CD14-positive monocyte (primary cell): ENCODE results near the gene VDAC1. TPM values are rescaled to one million over a fixed set of nuclear protein-coding genes. Genes with fewer than 3 reads are reported as not detected.

ENCODE experiments used
- DNase-seq, 3 donors: peaks; one replicate each; pipeline ENCODE4 v3.0.0-alpha.2; 2011 to 2022
- H2AFZ ChIP-seq: 2 replicates; pipeline ENCODE4 v1.6.0; 2012; ENCODE audit warnings: mild to moderate bottlenecking, low read depth, low read length, inconsistent platforms; ENCODE audit not compliant: insufficient read depth, poor library complexity, severe bottlenecking
- H3K27ac ChIP-seq, 2 donors: 1 replicate in 1 of 2; 2 replicates in 1 of 2; pipeline ENCODE4 v1.5.1; 2012 to 2013; ENCODE audit warnings: low read length in 2 of 2, control low read depth in 1 of 2, inconsistent platforms in 1 of 2, low read depth in 1 of 2, mild to moderate bottlenecking in 1 of 2
- H3K27me3 ChIP-seq, 2 donors: one replicate each; pipeline versions ENCODE4 v1.6.0 to v1.6.1; 2011 to 2013; ENCODE audit warnings: low read length in 2 of 2; ENCODE audit not compliant: control insufficient read depth in 2 of 2, insufficient read depth in 2 of 2
- H3K36me3 ChIP-seq, 2 donors: replicated peaks in 1 of 2; 1 replicate in 1 of 2; 2 replicates in 1 of 2; pipeline versions ENCODE4 v1.5.1 to v1.6.1; 2012 to 2013; ENCODE audit warnings: low read length in 2 of 2, control low read depth in 1 of 2, inconsistent platforms in 1 of 2, mild to moderate bottlenecking in 1 of 2; ENCODE audit not compliant: insufficient read depth in 2 of 2, control insufficient read depth in 1 of 2
- H3K4me1 ChIP-seq, 2 donors: 1 replicate in 1 of 2; 2 replicates in 1 of 2; pipeline versions ENCODE4 v1.5.1 to v1.6.1; 2012 to 2013; ENCODE audit warnings: low read length in 2 of 2, control low read depth in 1 of 2, inconsistent platforms in 1 of 2, mild to moderate bottlenecking in 1 of 2, moderate library complexity in 1 of 2; ENCODE audit not compliant: insufficient read depth in 2 of 2, control insufficient read depth in 1 of 2
- H3K4me2 ChIP-seq: replicated peaks from 2 replicates; pipeline ENCODE3; 2012; ENCODE audit warnings: low read length, moderate library complexity, mild to moderate bottlenecking; ENCODE audit not compliant: poor library complexity, severe bottlenecking; ENCODE audit errors: extremely low read depth
- H3K4me3 ChIP-seq, 3 experiments: fragments of 200-600 bp in 1 of 3; sonication (generic) in 1 of 3; replicated peaks in 1 of 3; 1 replicate in 2 of 3; 2 replicates in 1 of 3; pipeline ENCODE4 v1.5.1; 2011 to 2013; ENCODE audit warnings: low read length in 3 of 3, mild to moderate bottlenecking in 3 of 3, control low read depth in 2 of 3, low read depth in 2 of 3, inconsistent platforms in 1 of 3, moderate library complexity in 1 of 3
- H3K79me2 ChIP-seq: 2 replicates; pipeline ENCODE4 v1.6.0; 2012; ENCODE audit warnings: mild to moderate bottlenecking, control low read depth, inconsistent platforms, low read length, moderate library complexity; ENCODE audit not compliant: insufficient read depth
- H3K9ac ChIP-seq: 2 replicates; pipeline ENCODE4 v1.6.0; 2017; ENCODE audit warnings: low read length, mild to moderate bottlenecking; ENCODE audit not compliant: insufficient read depth, poor library complexity, severe bottlenecking
- H3K9me3 ChIP-seq, 2 donors: replicated peaks in 1 of 2; 1 replicate in 1 of 2; 2 replicates in 1 of 2; pipeline versions ENCODE4 v1.5.1 to v1.6.1; 2012 to 2013; ENCODE audit warnings: low read length in 2 of 2, control low read depth in 1 of 2; ENCODE audit not compliant: control insufficient read depth in 1 of 2, insufficient read depth in 1 of 2
- H4K20me1 ChIP-seq: 2 replicates; pipeline ENCODE4 v1.6.0; 2012; ENCODE audit warnings: mild to moderate bottlenecking, low read length, control low read depth, moderate library complexity; ENCODE audit not compliant: insufficient read depth
- H3K27ac Mint-ChIP-seq, 7 donors: one replicate each; pipeline ENCODE4 v1.8.0; 2020; ENCODE audit warnings: mild to moderate bottlenecking in 7 of 7, mixed read lengths in 7 of 7, moderate library complexity in 6 of 7, inconsistent platforms in 2 of 7
- H3K27me3 Mint-ChIP-seq, 3 donors: one replicate each; pipeline ENCODE4 v1.8.0; 2021 to 2022; ENCODE audit warnings: low read depth in 3 of 3, mild to moderate bottlenecking in 3 of 3, mixed read lengths in 3 of 3, moderate library complexity in 3 of 3, inconsistent platforms in 1 of 3
- H3K36me3 Mint-ChIP-seq, 2 donors: one replicate each; pipeline ENCODE4 v1.8.0; 2020; ENCODE audit warnings: mixed read lengths in 2 of 2, inconsistent platforms in 1 of 2, mild to moderate bottlenecking in 1 of 2
- H3K4me1 Mint-ChIP-seq: one replicate; pipeline ENCODE4 v1.8.0; 2020; ENCODE audit warnings: mild to moderate bottlenecking, mixed read lengths
- H3K4me3 Mint-ChIP-seq, 2 donors: one replicate each; pipeline ENCODE4 v1.8.0; 2020; ENCODE audit warnings: mild to moderate bottlenecking in 2 of 2, mixed read lengths in 2 of 2, moderate library complexity in 1 of 2
- H3K9me3 Mint-ChIP-seq, 7 donors: one replicate each; pipeline ENCODE4 v1.8.0; 2020 to 2022; ENCODE audit warnings: mixed read lengths in 7 of 7, mild to moderate bottlenecking in 6 of 7, moderate library complexity in 6 of 7, inconsistent platforms in 2 of 7
- WGBS: methylation state at CpG from one replicate; pipeline ENCODE4 v1.1.5; 2013; ENCODE audit warnings: missing lambda C conversion rate; ENCODE audit not compliant: insufficient coverage; 5-methylcytosine and 5-hydroxymethylcytosine counted together
- intact Hi-C, 2 donors: fragments of 100-400 bp; cut with micrococcal nuclease; formaldehyde crosslinking; loops; one replicate each; pipeline versions ENCODE4 v1.15.0 to v1.15.1; 2023
- polyA plus RNA-seq, 3 donors: library from polyadenylated mRNA; depleted of rRNA in 1 of 3; unstranded in 2 of 3; stranded (reverse) in 1 of 3; fragments of 300-500 nt in 2 of 3; fragments of >200 nt in 1 of 3; fragmentation: Illumina TruSeq in 2 of 3; gene quantifications; 1 replicate in 2 of 3; 2 replicates in 1 of 3; pipeline ENCODE4 v1.2.3, GENCODE V29; 2012 to 2021
- TF ChIP-seq, protein P1 (sequence below): fragments of 200-600 bp; IDR thresholded peaks from one replicate; pipeline ENCODE4 v1.8.0; 2022; ENCODE audit warnings: antibody characterized with exemption, mild to moderate bottlenecking

The VDAC1 gene
- polyA plus RNA-seq, 3 donors, result 59.9 to 107 (median 84.4) TPM

DNA sequence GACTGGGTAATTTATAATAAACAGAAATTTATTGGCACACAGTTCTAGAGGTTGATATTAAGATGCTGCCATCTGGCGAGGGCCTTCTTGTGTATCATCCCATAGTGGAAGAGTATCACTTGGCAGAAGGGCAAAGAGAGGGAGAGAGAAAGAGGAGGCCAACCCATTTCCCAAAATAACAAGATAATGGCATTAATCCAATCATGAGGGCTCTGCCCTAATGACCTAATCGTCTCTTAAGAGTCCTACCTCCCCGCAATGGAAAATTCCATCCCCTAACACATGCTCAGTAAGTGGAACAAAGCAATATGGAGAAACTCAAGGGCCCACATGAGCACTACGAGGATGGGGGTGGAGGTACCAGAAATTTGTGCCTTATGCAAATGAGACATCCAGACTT, 17.6 kb upstream of the VDAC1 start:
- Mint-ChIP-seq H3K4me3 (peak overlapping the region in 1 of 2 donors; percentile 23), H3K9me3 (peaks cover 0 to 5% (median 0%) of the 10 kb centered on the region in 7 donors), H3K27ac (no peak overlapping the region), H3K36me3 (no peaks in the 10 kb centered on the region), H3K4me1 (peaks cover 5% of the 10 kb centered on the region), H3K27me3 (peaks cover 64 to 93% (median 83%) of the 10 kb centered on the region in 3 donors)
- Histone ChIP-seq H3K4me2 (no peak overlapping the region), H3K4me1 (no peaks in the 10 kb centered on the region), H3K9me3 (no peaks in the 10 kb centered on the region), H3K36me3 (no peaks in the 10 kb centered on the region), H3K9ac (no peak overlapping the region), H3K27ac (no peak overlapping the region), H3K4me3 (no peak overlapping the region), H3K27me3 (peaks cover 21 to 53% of the 10 kb centered on the region in 2 donors), H3K79me2 (no peaks in the 10 kb centered on the region), H2AFZ (no peak overlapping the region), H4K20me1 (no peaks in the 10 kb centered on the region)
- DNase-seq, result no peak
- TF ChIP-seq, protein P1, sequence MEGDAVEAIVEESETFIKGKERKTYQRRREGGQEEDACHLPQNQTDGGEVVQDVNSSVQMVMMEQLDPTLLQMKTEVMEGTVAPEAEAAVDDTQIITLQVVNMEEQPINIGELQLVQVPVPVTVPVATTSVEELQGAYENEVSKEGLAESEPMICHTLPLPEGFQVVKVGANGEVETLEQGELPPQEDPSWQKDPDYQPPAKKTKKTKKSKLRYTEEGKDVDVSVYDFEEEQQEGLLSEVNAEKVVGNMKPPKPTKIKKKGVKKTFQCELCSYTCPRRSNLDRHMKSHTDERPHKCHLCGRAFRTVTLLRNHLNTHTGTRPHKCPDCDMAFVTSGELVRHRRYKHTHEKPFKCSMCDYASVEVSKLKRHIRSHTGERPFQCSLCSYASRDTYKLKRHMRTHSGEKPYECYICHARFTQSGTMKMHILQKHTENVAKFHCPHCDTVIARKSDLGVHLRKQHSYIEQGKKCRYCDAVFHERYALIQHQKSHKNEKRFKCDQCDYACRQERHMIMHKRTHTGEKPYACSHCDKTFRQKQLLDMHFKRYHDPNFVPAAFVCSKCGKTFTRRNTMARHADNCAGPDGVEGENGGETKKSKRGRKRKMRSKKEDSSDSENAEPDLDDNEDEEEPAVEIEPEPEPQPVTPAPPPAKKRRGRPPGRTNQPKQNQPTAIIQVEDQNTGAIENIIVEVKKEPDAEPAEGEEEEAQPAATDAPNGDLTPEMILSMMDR, result no peak
- intact Hi-C loops, result no loop called here
- WGBS, result no CpG with 5 or more reads among the region's 4 CpGs

DNA sequence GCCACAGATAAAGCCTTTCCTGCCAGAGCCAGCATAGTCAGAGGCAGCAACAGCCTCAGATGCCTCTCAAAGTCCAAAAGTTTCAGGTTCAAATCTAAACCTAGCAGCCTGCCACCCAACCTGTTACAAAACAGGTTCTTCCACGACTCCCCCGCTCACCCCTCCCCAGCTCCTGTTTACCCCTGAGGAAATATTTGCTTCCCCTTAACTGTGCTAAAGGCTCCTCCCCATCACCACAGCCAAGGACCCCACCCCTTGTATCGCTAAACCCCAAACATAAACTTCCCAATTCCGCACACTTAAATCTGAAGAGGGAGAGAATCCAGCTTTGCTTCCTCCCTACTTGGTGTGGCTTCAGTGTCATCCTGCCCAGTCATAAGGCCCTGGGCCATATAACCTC, 15.4 kb upstream of the VDAC1 start:
- Histone ChIP-seq H3K4me1 (no peaks in the 10 kb centered on the region), H3K36me3 (no peaks in the 10 kb centered on the region), H3K79me2 (no peaks in the 10 kb centered on the region), H3K27me3 (peaks cover 24 to 55% of the 10 kb centered on the region in 2 donors), H3K4me3 (no peak overlapping the region), H2AFZ (no peak overlapping the region), H3K9me3 (no peaks in the 10 kb centered on the region), H4K20me1 (no peaks in the 10 kb centered on the region), H3K4me2 (no peak overlapping the region), H3K27ac (no peak overlapping the region), H3K9ac (no peak overlapping the region)
- peaks cover 59 to 92% (median 83%) of the 10 kb centered on the region in 3 donors for H3K27me3 Mint-ChIP-seq
- TF ChIP-seq, protein P1, result no peak
- H3K36me3 Mint-ChIP-seq, result no peaks in the 10 kb centered on the region
- peak overlapping the region in 1 of 2 donors; percentile 70 for H3K4me3 Mint-ChIP-seq
- intact Hi-C loops, result no loop called here
- DNase-seq, result no peak
- peaks cover 0 to 5% (median 0%) of the 10 kb centered on the region in 7 donors for H3K9me3 Mint-ChIP-seq
- peak overlapping the region in 3 of 7 donors; percentile 6 to 51 (median 42) for H3K27ac Mint-ChIP-seq
- 19% methylated on average over 2 of the region's 4 CpGs for WGBS
- peaks cover 5% of the 10 kb centered on the region for H3K4me1 Mint-ChIP-seq
